Glomerular visceral epithelial cell (primary cell): ENCODE results near the gene SETX.

Experiments used
- DNase-seq: peaks from one replicate; pipeline ENCODE4 v3.0.0-alpha.2; 2016; ENCODE audit errors: extremely low spot score

SETX gene

DNA sequence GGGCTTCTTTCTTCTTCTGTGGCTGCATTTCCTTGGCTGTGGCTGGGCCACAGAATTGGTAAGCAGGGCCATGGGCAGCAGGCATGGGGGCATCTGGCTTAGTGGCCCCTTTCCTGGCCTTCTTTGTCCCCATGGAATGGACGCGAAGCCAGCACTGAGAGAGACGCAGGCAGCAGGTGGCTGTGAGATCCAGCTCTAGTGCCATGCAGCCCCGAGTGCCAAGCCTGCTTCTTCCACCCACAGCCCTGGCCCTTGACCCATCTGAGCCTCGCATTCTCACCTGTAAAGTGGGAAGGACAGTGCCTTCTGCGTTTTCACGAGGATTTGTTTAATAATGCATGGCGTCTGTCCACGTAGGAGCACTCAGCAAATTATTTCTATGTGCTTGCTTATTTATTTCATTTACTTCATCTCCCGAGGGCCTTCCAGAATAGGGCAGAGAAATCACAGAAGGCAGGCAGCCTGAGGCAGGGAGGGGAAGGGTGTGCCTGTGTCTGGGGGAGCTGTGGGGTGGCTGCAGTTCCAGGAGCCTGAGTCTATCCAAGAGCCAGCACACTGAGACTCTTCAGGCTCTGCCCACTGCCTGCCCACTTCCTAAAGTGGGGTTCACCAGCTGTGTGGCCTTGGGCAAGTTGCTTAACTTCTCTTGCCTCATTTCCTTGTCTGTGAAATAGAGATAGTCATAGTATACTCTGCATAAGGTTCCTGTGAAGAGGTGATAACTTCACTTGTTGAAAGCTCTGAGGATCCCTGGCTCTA, 137.7 kb downstream of the SETX start:
- no peak for DNase-seq

DNA sequence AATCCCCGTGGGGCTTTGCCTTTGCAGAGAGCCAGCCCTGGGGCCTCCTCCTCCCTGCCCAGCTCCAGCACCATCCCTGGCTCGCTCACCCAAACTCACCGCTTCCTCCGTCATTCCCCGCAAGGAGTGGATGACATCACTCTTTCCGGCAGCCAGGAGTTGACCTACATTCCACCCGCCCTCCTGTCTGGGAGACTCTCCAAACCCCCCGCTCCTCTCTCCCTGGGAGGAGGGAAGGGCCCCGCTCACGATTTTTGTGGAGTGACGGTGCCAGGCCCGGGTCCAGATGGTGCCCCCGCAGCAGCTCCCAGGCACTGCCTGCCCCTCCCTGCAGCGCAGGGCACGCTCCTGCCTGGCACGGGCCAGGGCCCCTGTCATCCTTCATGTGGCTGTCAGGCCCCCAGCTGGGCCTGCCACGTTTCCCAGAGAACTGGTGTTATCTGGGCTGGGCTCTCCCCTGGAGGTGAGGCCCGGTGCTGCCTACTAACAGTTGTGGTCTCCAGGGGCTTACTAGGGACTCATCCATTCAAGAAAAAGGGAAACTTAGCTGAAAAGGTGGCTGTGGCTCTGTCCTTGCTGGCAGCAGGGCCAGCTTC, 140.7 kb downstream of the SETX start:
- DNase-seq = peak; percentile 87

DNA sequence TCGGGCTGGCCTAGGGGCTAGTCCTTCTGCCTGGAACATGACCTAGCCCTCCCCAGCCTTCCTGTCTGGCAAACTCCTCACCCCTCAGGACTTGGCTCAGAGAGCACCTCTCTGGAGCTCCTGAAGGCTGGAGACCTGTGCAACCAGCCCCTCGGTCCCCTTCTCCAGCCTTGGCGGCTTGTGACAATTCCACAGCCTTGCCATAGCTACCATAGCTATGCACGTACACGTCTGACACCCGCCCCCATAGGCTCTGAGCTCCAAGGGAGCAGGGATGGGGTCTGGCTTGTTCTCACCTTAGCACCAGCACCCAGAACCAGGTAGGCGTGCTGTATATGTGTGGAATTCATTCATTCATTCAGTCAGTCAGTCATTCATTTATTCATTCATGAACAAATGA, 143.2 kb downstream of the SETX start:
- no peak for DNase-seq
